PC-3 (cell line): Measurements from ENCODE around the gene FYN. TPM values are rescaled to one million over a fixed set of nuclear protein-coding genes. Genes with fewer than 3 reads are reported as not detected.

ENCODE experiments used
- ATAC-seq: fragments of 200-7000 bp; cut with Tn5 transposase; 2 replicates; pipeline ENCODE4 v1.9.1; 2020; ENCODE audit warnings: mild to moderate bottlenecking, moderate library complexity
- BruUV-seq: library from RNA; stranded (reverse); fragments of 400-500 nt; replicated peaks from 2 replicates; lab custom pipeline; 2021; lab: Mats Ljungman, UMichigan
- CTCF ChIA-PET: fragments of 300-600 bp; sonication (Branson Sonifier 250); formaldehyde crosslinking; loops from one replicate; lab custom pipeline; 2022; ENCODE audit warnings: antibody characterized with exemption; lab: Charles Lee
- POLR2A ChIA-PET: fragments of 300-600 bp; sonication (Branson Sonifier 250); formaldehyde crosslinking; loops from one replicate; lab custom pipeline; 2022; ENCODE audit warnings: antibody characterized with exemption; ENCODE audit not compliant: unreplicated experiment; lab: Charles Lee
- DNase-seq: peaks from one replicate; pipeline ENCODE4 v3.0.0-alpha.2; 2015
- H2AFZ ChIP-seq: fragments of 300-600 bp; sonication (generic); 2 replicates; pipeline ENCODE4 v1.6.0; 2016; ENCODE audit warnings: antibody characterized with exemption, low read length
- H3F3A ChIP-seq: fragments of 300-600 bp; sonication (generic); one replicate; pipeline ENCODE4 v1.6.0; 2017; ENCODE audit warnings: antibody characterized with exemption, low read length, control low read depth, mild to moderate bottlenecking; ENCODE audit not compliant: unreplicated experiment
- H3K27ac ChIP-seq: fragments of 300-600 bp; sonication (generic); 2 replicates; pipeline ENCODE4 v1.5.1; 2016; ENCODE audit warnings: mild to moderate bottlenecking, low read length
- H3K27me3 ChIP-seq: fragments of 300-600 bp; sonication (generic); 2 replicates; pipeline ENCODE4 v1.6.1; 2016; ENCODE audit warnings: low read length, mixed read lengths
- H3K36me3 ChIP-seq: fragments of 300-600 bp; sonication (generic); 2 replicates; pipeline ENCODE4 v1.6.1; 2016; ENCODE audit warnings: low read depth, mixed run types, low read length, mixed read lengths
- H3K4me1 ChIP-seq: fragments of 300-600 bp; sonication (generic); 2 replicates; pipeline ENCODE4 v1.5.1; 2016; ENCODE audit warnings: low read length; ENCODE audit not compliant: insufficient read depth
- H3K4me2 ChIP-seq: fragments of 300-600 bp; sonication (generic); 2 replicates; pipeline ENCODE4 v1.6.0; 2016; ENCODE audit warnings: low read length
- H3K4me3 ChIP-seq: fragments of 300-600 bp; sonication (generic); 2 replicates; pipeline ENCODE4 v1.5.1; 2016; ENCODE audit warnings: mild to moderate bottlenecking, low read length, mixed read lengths
- H3K79me2 ChIP-seq: fragments of 300-600 bp; sonication (generic); 2 replicates; pipeline ENCODE4 v1.6.1; 2017; ENCODE audit warnings: low read length, mixed read lengths
- H3K9ac ChIP-seq: fragments of 300-600 bp; sonication (generic); 2 replicates; pipeline ENCODE4 v1.6.0; 2016; ENCODE audit warnings: mild to moderate bottlenecking, low read length
- H3K9me2 ChIP-seq: fragments of 300-600 bp; sonication (generic); replicated peaks from 2 replicates; pipeline ENCODE4 v1.6.1; 2016; ENCODE audit warnings: mixed run types, low read length, mixed read lengths
- H3K9me3 ChIP-seq: fragments of 300-600 bp; sonication (generic); 2 replicates; pipeline ENCODE4 v1.6.1; 2016; ENCODE audit warnings: low read length, mixed read lengths
- H4K20me1 ChIP-seq: fragments of 300-600 bp; sonication (generic); 2 replicates; pipeline ENCODE4 v1.6.1; 2016; ENCODE audit warnings: low read length, mixed read lengths
- EZH2 ChIP-seq: fragments of 300-600 bp; sonication (generic); IDR thresholded peaks from one replicate; pipeline ENCODE4 v1.6.1; 2017; ENCODE audit warnings: antibody characterized with exemption, mild to moderate bottlenecking, low read length; ENCODE audit not compliant: unreplicated experiment
- EZH2phosphoT487 ChIP-seq: fragments of 300-600 bp; sonication (generic); IDR thresholded peaks from 2 replicates; pipeline ENCODE4 v1.6.1; 2018; ENCODE audit warnings: mild to moderate bottlenecking, antibody characterized with exemption, low read length, borderline replicate concordance
- intact Hi-C: fragments of 100-400 bp; cut with micrococcal nuclease; formaldehyde crosslinking; loops from 2 replicates; pipeline ENCODE4 v1.9.0; 2023
- total RNA-seq: library from RNA; depleted of rRNA; stranded (reverse); fragments of >200 nt; gene quantifications from 2 replicates; pipeline ENCODE4 v1.2.3, GENCODE V29; 2014; rRNA removed
- TF ChIP-seq, protein P1 (sequence below): fragments of 300-600 bp; sonication (generic); conservative IDR thresholded peaks from 2 replicates; pipeline ENCODE4 v1.5.1; 2017; ENCODE audit warnings: antibody characterized with exemption, low read depth, mild to moderate bottlenecking, low read length

The FYN gene
- total RNA-seq, 1 experiment from 2014 or later, result 27.6 TPM

DNA sequence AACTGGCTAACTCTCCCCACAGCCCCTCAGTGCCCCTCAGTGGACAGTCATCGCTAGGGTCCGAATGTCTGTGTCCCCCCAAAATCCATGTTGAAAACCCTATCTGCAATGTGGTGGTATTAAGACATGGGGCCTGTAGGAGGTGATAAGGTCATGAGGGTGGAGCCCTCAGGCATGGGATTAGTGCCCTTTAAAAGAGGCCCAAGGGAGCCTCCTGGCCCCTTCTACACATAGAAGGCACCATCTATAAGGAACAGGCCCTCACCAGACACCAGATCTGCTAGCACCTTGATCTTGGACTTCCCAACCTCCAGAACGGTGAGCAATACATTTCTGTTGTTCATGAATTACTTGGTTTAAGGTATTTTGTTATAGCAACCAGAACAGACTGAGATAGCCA, 260.9 kb downstream of the FYN start:
- H3K79me2 ChIP-seq, result no peaks in the 10 kb centered on the region
- TF ChIP-seq, protein P1, sequence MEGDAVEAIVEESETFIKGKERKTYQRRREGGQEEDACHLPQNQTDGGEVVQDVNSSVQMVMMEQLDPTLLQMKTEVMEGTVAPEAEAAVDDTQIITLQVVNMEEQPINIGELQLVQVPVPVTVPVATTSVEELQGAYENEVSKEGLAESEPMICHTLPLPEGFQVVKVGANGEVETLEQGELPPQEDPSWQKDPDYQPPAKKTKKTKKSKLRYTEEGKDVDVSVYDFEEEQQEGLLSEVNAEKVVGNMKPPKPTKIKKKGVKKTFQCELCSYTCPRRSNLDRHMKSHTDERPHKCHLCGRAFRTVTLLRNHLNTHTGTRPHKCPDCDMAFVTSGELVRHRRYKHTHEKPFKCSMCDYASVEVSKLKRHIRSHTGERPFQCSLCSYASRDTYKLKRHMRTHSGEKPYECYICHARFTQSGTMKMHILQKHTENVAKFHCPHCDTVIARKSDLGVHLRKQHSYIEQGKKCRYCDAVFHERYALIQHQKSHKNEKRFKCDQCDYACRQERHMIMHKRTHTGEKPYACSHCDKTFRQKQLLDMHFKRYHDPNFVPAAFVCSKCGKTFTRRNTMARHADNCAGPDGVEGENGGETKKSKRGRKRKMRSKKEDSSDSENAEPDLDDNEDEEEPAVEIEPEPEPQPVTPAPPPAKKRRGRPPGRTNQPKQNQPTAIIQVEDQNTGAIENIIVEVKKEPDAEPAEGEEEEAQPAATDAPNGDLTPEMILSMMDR, result no peak
- TF ChIP-seq EZH2phosphoT487 (no peak), EZH2 (no peak)
- ATAC-seq (no peak), DNase-seq (no peak)
- H3K9me2 ChIP-seq, result no peaks in the 10 kb centered on the region
- no peaks in the 10 kb centered on the region for H3F3A ChIP-seq
- no TSS peak for BruUV-seq
- no peak overlapping the region for H3K4me2 ChIP-seq
- H3K9me3 ChIP-seq, result no peaks in the 10 kb centered on the region
- no peaks in the 10 kb centered on the region for H3K36me3 ChIP-seq
- POLR2A ChIA-PET, result no interaction called here
- no peaks in the 10 kb centered on the region for H3K27me3 ChIP-seq
- CTCF ChIA-PET, result no interaction called here
- H4K20me1 ChIP-seq, result no peaks in the 10 kb centered on the region
- no peak overlapping the region for H3K4me3 ChIP-seq
- no peak overlapping the region for H3K27ac ChIP-seq
- intact Hi-C loops, result no loop called here
- H3K9ac ChIP-seq, result no peak overlapping the region
- H3K4me1 ChIP-seq, result no peaks in the 10 kb centered on the region
- no peak overlapping the region for H2AFZ ChIP-seq

DNA sequence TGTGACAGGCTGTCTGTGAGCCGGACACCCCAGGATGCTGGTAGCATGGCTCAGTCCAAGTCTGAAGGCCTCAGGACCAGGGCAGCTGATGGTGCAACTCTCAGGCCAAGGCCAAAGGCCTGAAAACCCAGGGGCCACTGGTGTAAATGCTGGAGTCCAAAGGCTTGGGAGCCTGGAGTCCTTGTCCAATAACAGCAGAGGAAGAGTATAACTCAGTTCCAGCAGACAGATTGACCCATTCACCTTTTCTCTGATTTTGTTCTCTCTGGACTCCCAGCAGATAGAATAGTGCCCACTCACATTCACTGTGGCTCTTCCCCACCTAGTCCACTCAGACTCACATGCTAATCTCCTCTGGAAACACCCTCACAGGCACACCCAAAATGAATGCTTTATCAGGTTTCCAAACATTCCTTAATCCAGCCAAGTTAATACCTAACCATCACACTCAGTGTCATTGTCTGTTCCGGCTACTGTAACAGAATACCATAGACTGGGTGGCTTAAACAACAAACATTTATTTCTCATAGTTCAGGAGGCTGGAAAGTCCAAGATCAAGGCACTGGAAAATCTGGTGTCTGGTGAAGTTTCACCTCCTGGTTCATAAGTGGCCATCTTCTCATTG, 262.6 kb downstream of the FYN start:
- Histone ChIP-seq H2AFZ (no peak overlapping the region), H3K79me2 (no peaks in the 10 kb centered on the region), H3K9me3 (no peaks in the 10 kb centered on the region), H3K9ac (no peak overlapping the region), H3K27ac (no peak overlapping the region), H3K9me2 (no peaks in the 10 kb centered on the region), H3F3A (peaks cover 4% of the 10 kb centered on the region), H3K4me3 (no peak overlapping the region), H4K20me1 (no peaks in the 10 kb centered on the region), H3K4me2 (no peak overlapping the region), H3K4me1 (peaks cover 6% of the 10 kb centered on the region), H3K27me3 (no peaks in the 10 kb centered on the region), H3K36me3 (no peaks in the 10 kb centered on the region)
- TF ChIP-seq EZH2, result no peak
- TF ChIP-seq, protein P1, result no peak
- CTCF ChIA-PET, result no interaction called here
- ATAC-seq (no peak), DNase-seq (no peak)
- no TSS peak for BruUV-seq
- POLR2A ChIA-PET, result no interaction called here
- intact Hi-C loops, result no loop called here

Other genes starting within 250 kb of the FYN start
- gene CCN6, start 180.7 kb upstream of the FYN start, total RNA-seq, result not detected in 2 replicates
- 9.5 and 9.6 TPM in 2 replicates for gene TUBE1, start 214.0 kb upstream of the FYN start, total RNA-seq
- gene FAM229B, start 214.1 kb upstream of the FYN start, total RNA-seq, result 2.8 and 6.7 TPM in 2 replicates